ENCODE data around the gene ABLIM2. TPM values are rescaled to one million over a fixed set of nuclear protein-coding genes. Genes with fewer than 3 reads are reported as not detected.

Gene ABLIM2
- total RNA-seq, 2 donors from 2014 or later: 6.0 to 20.8 TPM

DNA sequence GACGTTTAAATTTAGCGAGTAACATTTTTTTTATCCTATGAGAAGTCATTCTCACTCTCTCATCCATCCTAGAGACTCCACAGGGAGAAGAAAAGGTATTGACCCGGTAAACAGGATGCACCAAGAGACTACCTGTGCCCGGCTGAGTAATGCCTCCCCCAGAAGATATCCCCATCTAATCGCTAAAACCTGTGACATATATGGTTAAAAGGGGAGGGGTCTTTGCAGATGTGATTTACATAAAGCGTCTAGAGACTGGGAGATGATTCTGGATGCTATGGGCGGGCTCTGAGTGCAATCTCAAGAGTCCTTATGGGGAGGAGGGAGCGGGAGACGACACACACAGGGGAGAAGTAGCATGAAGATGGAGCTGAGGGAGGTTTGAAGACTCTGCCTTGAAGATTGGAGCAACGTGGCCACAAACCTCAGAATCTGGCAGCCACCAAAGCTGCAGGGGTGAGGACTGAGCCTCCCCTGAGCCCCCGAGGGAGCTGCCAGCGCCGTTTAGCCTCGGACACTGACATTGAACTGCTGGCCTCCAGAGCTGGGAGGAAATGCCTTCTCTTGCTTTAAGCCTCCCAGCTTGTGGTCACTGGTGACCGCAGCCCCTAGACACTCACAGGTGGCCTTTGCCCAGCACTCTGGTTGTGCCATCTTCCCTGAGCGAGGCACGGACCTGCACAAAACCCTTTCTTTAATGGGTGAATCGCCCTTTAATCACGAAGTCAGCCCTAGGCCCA is 11.2 kb downstream of the ABLIM2 start:
- H3K36me3 ChIP-seq (replicated peaks in 1 of 2; ENCODE audit: insufficient read depth in 1 of 2, low read depth in 2 of 2): no peaks in the 10 kb centered on the region
- H3K9me3 ChIP-seq: no peaks in the 10 kb centered on the region
- intact Hi-C loops (cut with DNase I): no loop called here
- H3K4me1 ChIP-seq: peaks cover 24% of the 10 kb centered on the region
- WGBS, 2 donors: 79 to 86% methylated on average over 16 to 18 of the region's 19 CpGs
- DNase-seq (no peak), ATAC-seq (no peak)
- no peak overlapping the region for H3K27ac ChIP-seq
- no peak for TF ChIP-seq POLR2A (IDR thresholded peaks at IDR 0.05)
- TF ChIP-seq, protein P1, sequence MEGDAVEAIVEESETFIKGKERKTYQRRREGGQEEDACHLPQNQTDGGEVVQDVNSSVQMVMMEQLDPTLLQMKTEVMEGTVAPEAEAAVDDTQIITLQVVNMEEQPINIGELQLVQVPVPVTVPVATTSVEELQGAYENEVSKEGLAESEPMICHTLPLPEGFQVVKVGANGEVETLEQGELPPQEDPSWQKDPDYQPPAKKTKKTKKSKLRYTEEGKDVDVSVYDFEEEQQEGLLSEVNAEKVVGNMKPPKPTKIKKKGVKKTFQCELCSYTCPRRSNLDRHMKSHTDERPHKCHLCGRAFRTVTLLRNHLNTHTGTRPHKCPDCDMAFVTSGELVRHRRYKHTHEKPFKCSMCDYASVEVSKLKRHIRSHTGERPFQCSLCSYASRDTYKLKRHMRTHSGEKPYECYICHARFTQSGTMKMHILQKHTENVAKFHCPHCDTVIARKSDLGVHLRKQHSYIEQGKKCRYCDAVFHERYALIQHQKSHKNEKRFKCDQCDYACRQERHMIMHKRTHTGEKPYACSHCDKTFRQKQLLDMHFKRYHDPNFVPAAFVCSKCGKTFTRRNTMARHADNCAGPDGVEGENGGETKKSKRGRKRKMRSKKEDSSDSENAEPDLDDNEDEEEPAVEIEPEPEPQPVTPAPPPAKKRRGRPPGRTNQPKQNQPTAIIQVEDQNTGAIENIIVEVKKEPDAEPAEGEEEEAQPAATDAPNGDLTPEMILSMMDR (IDR thresholded peaks at IDR 0.05): no peak
- no peak overlapping the region for H3K4me3 ChIP-seq
- H3K27me3 ChIP-seq: no peaks in the 10 kb centered on the region

DNA sequence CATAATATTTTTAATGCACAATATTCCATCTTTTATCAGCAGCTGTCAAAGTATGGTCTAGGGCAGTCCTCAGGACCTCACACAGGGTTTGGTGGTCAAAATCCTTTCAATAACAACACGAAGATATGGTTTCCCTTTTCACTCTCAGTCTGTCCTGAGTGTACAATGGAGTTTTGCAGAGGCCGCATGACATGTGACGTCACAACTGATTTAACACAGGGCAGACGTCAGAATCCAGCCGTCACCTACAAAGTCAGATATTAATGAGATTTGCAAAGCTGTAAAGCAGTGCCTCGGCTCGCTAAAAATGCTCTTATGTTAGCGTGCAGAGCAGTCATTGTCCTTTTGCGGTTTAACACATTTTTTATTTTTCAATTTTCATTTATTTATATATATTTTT is 12.5 kb downstream of the ABLIM2 start:
- TF ChIP-seq, protein P1 (IDR thresholded peaks at IDR 0.05): no peak
- TF ChIP-seq POLR2A (IDR thresholded peaks at IDR 0.05): no peak
- Histone ChIP-seq H3K27me3 (no peaks in the 10 kb centered on the region), H3K36me3 (replicated peaks in 1 of 2; ENCODE audit: insufficient read depth in 1 of 2, low read depth in 2 of 2) (no peaks in the 10 kb centered on the region), H3K4me1 (peaks cover 24% of the 10 kb centered on the region), H3K27ac (peak overlapping the region; percentile 63 to 81 (median 74)), H3K9me3 (no peaks in the 10 kb centered on the region), H3K4me3 (no peak overlapping the region)
- 75 to 78% methylated on average over 9 of the region's 9 CpGs for WGBS, 2 donors
- intact Hi-C loops (cut with DNase I): no loop called here
- ATAC-seq: no peak
- no peak for DNase-seq

DNA sequence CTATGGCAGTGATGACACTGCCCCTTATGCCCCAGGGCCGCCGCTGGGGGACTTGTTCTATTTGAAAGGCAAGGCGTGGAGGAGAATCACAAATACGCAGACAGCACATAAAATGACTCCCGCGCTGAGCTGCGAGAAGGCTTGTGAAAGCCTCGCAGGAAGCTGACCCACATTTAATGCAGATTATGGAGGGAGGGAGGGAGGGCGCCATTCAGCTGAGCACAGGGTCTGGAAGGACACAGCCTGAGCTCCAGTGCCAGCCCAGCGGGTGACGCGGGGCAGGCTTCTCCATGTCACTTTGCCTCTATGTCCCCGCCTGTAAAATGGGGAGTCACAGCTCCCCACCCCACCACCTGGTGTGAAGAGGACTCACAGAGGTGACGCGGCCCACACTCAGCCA is 14.3 kb downstream of the ABLIM2 start:
- intact Hi-C loops (cut with DNase I): no loop called here
- peak in 2 of 4 donors; percentile 35 to 36 for DNase-seq

DNA sequence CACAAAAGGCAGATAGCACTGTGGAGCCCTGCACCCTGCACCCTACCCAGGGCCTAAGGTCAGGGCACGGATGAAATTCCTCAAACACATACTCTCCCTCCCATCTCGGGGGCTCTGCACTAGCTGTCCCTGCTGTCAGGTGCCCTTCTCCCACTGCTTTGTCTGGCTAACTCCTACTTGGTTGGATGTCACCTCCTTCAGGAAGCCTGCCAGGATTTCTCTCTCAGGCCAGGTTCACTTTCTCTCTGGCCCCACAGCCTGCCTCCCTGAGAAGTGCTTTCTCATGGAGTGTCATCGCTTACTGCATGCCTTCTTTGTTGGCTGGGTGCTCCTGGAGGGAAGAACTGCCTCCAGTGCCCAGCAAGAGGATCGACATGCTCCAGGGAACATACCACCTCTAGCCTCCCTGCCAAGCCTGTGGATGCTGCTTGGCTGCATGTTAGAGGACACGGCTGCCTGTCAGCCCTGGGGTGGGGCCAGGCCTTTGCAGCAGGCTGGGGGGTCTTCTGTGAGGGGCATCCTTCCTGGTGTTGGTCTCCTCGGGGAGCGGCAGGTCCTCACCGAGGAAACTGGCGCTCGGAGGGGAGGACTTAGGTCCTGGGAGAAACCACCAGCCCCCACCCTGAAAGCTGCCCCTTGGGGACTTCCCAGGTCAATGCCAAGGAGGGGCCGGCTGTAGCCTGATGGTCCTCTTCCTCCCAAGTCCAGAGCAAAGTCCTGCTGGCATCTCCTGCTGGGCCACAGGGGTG is 15.0 kb downstream of the ABLIM2 start:
- H3K4me3 ChIP-seq: no peak overlapping the region
- H3K27ac ChIP-seq: no peak overlapping the region
- intact Hi-C loops (cut with DNase I): no loop called here
- DNase-seq: no peak
- no peaks in the 10 kb centered on the region for H3K9me3 ChIP-seq
- peaks cover 24% of the 10 kb centered on the region for H3K4me1 ChIP-seq
- ATAC-seq: no peak
- H3K27me3 ChIP-seq: no peaks in the 10 kb centered on the region
- no peaks in the 10 kb centered on the region for H3K36me3 ChIP-seq (replicated peaks in 1 of 2; ENCODE audit: insufficient read depth in 1 of 2, low read depth in 2 of 2)
- WGBS, 2 donors: 83 to 93% methylated on average over 2 to 11 of the region's 11 CpGs
- TF ChIP-seq, protein P1 (IDR thresholded peaks at IDR 0.05): no peak
- TF ChIP-seq POLR2A (IDR thresholded peaks at IDR 0.05): no peak

More for the DNA sequence above, 14.3 kb downstream of the ABLIM2 start:
- no peak overlapping the region for H3K4me3 ChIP-seq
- ATAC-seq: peak; percentile 0
- peaks cover 24% of the 10 kb centered on the region for H3K4me1 ChIP-seq
- TF ChIP-seq, protein P1 (IDR thresholded peaks at IDR 0.05): no peak
- no peak for TF ChIP-seq POLR2A (IDR thresholded peaks at IDR 0.05)
- no peaks in the 10 kb centered on the region for H3K9me3 ChIP-seq
- H3K36me3 ChIP-seq (replicated peaks in 1 of 2; ENCODE audit: insufficient read depth in 1 of 2, low read depth in 2 of 2): no peaks in the 10 kb centered on the region
- no peaks in the 10 kb centered on the region for H3K27me3 ChIP-seq
- WGBS, 2 donors: 63 to 80% methylated on average over 15 of the region's 15 CpGs
- H3K27ac ChIP-seq: peak overlapping the region; percentile 16 to 81 (median 71)

All from body of pancreas (tissue), 4 donors.